Activated CD4-positive, CD25-positive, alpha-beta regulatory T cell treated with anti-CD3 and anti-CD28 coated beads, Interleukin-2, amount 50 U/mL, for 16 hours (primary cell): Measurements from ENCODE around the gene ADGRD1.

Experiments
- DNase-seq: peaks from one replicate; pipeline ENCODE4 v3.0.0-alpha.2; 2020; ENCODE audit warnings: low read depth, low spot score

Gene ADGRD1

GRCh38 chr12:131159660-131160059 is 206.0 kb downstream of the ADGRD1 start:
- DNase-seq: no peak

- no peak for DNase-seq
Observed at GRCh38 chr12:131162113-131162512, 208.4 kb downstream of the ADGRD1 start.

GRCh38 chr12:131163189-131163738 is 209.6 kb downstream of the ADGRD1 start:
- no peak for DNase-seq

GRCh38 chr12:131164096-131164872 is 210.6 kb downstream of the ADGRD1 start:
- no peak for DNase-seq

GRCh38 chr12:131166717-131167116 is 213.0 kb downstream of the ADGRD1 start:
- DNase-seq: no peak

- DNase-seq: no peak
Observed at GRCh38 chr12:131167334-131167733, 213.6 kb downstream of the ADGRD1 start.

- no peak for DNase-seq
Observed at GRCh38 chr12:131171029-131171428, 217.3 kb downstream of the ADGRD1 start.

- DNase-seq: no peak
Observed at GRCh38 chr12:131174901-131175300, 221.2 kb downstream of the ADGRD1 start.

GRCh38 chr12:131176266-131176665 is 222.6 kb downstream of the ADGRD1 start:
- DNase-seq: no peak

GRCh38 chr12:131176926-131177325 is 223.2 kb downstream of the ADGRD1 start:
- no peak for DNase-seq

- no peak for DNase-seq
Observed at GRCh38 chr12:131177599-131177998, 223.9 kb downstream of the ADGRD1 start.

- no peak for DNase-seq
Observed at GRCh38 chr12:131187602-131188001, 233.9 kb downstream of the ADGRD1 start.

GRCh38 chr12:131188131-131189050 is 234.7 kb downstream of the ADGRD1 start:
- DNase-seq: no peak

- DNase-seq: no peak
Observed at GRCh38 chr12:131189781-131190180, 236.1 kb downstream of the ADGRD1 start.

- DNase-seq: no peak
Observed at GRCh38 chr12:131190965-131191364, 237.3 kb downstream of the ADGRD1 start.
